Suprapubic skin (tissue), 4 donors: ENCODE measurements around the gene ERGIC3. TPM values are rescaled to one million over a fixed set of nuclear protein-coding genes. Genes with fewer than 3 reads are reported as not detected.

Experiments used
- DNase-seq, 2 donors: peaks; one replicate each; pipeline ENCODE4 v3.0.0-alpha.2; 2019; ENCODE audit warnings: low spot score in 2 of 2
- H3K27ac ChIP-seq: fragments of 200-600 bp; sonication (generic); one replicate; pipeline ENCODE4 v1.5.1; 2019
- H3K27me3 ChIP-seq: fragments of 200-600 bp; sonication (generic); one replicate; pipeline ENCODE4 v1.5.1; 2019
- H3K36me3 ChIP-seq: fragments of 200-600 bp; sonication (generic); one replicate; pipeline ENCODE4 v1.5.1; 2019
- H3K4me1 ChIP-seq: fragments of 200-600 bp; sonication (generic); one replicate; pipeline ENCODE4 v1.5.1; 2019
- H3K4me3 ChIP-seq: fragments of 200-600 bp; sonication (generic); one replicate; pipeline ENCODE4 v1.5.1; 2019; ENCODE audit warnings: mild to moderate bottlenecking
- H3K9me3 ChIP-seq: fragments of 200-600 bp; sonication (generic); one replicate; pipeline ENCODE4 v1.5.1; 2019
- EP300 ChIP-seq: sonication (generic); formaldehyde crosslinking; IDR thresholded peaks from one replicate; pipeline ENCODE4 v1.6.1; 2017; ENCODE audit warnings: antibody characterized with exemption
- POLR2A ChIP-seq, 2 donors: fragments of 450-650 bp; IDR thresholded peaks; one replicate each; pipeline ENCODE4 v1.6.1; 2017; ENCODE audit warnings: antibody characterized with exemption in 2 of 2, mild to moderate bottlenecking in 2 of 2, moderate library complexity in 2 of 2
- POLR2AphosphoS5 ChIP-seq, 3 donors: sonication (generic); formaldehyde crosslinking; IDR thresholded peaks; one replicate each; pipeline ENCODE4 v1.6.1; 2017; ENCODE audit warnings: antibody characterized with exemption in 3 of 3
- WGBS: methylation state at CpG from one replicate; pipeline ENCODE4 v1.1.5; 2018; 5-methylcytosine and 5-hydroxymethylcytosine counted together
- total RNA-seq, 4 donors: library from RNA; depleted of rRNA; stranded (reverse); fragments of >200 nt; gene quantifications; one replicate each; pipeline ENCODE4 v1.1.0, GENCODE V29; 2016
- TF ChIP-seq, protein P1 (sequence below), 2 donors: fragments of 200-600 bp in 1 of 2; fragments of 450-650 bp in 1 of 2; sonication (generic) in 1 of 2; IDR thresholded peaks; one replicate each; pipeline ENCODE4 v1.5.1; 2016 to 2019; ENCODE audit warnings: antibody characterized with exemption in 2 of 2, mild to moderate bottlenecking in 1 of 2, moderate library complexity in 1 of 2

The ERGIC3 gene
- total RNA-seq, 4 donors from 2014 or later: 154 to 256 (median 225) TPM

- no peak overlapping the region for H3K27ac ChIP-seq
- TF ChIP-seq EP300: no peak
- no peak for TF ChIP-seq POLR2A (IDR thresholded peaks at IDR 0.05)
- TF ChIP-seq, protein P1, sequence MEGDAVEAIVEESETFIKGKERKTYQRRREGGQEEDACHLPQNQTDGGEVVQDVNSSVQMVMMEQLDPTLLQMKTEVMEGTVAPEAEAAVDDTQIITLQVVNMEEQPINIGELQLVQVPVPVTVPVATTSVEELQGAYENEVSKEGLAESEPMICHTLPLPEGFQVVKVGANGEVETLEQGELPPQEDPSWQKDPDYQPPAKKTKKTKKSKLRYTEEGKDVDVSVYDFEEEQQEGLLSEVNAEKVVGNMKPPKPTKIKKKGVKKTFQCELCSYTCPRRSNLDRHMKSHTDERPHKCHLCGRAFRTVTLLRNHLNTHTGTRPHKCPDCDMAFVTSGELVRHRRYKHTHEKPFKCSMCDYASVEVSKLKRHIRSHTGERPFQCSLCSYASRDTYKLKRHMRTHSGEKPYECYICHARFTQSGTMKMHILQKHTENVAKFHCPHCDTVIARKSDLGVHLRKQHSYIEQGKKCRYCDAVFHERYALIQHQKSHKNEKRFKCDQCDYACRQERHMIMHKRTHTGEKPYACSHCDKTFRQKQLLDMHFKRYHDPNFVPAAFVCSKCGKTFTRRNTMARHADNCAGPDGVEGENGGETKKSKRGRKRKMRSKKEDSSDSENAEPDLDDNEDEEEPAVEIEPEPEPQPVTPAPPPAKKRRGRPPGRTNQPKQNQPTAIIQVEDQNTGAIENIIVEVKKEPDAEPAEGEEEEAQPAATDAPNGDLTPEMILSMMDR (IDR thresholded peaks at IDR 0.05): no peak
- TF ChIP-seq POLR2AphosphoS5 (IDR thresholded peaks at IDR 0.05): no peak
- no peak for DNase-seq
- H3K4me1 ChIP-seq: peaks cover 20% of the 10 kb centered on the region
- H3K27me3 ChIP-seq: peaks cover 20% of the 10 kb centered on the region
- no peaks in the 10 kb centered on the region for H3K9me3 ChIP-seq
- H3K4me3 ChIP-seq: no peak overlapping the region
- 89% methylated on average over 9 of the region's 9 CpGs for WGBS
- no peaks in the 10 kb centered on the region for H3K36me3 ChIP-seq
Observed at GRCh38 chr20:35599776-35600120, 57.9 kb downstream of the ERGIC3 start.

GRCh38 chr20:35600176-35600992 lies 58.5 kb downstream of the ERGIC3 start:
- TF ChIP-seq EP300 (no peak), POLR2A (IDR thresholded peaks at IDR 0.05) (no peak), POLR2AphosphoS5 (IDR thresholded peaks at IDR 0.05) (no peak)
- TF ChIP-seq, protein P1 (IDR thresholded peaks at IDR 0.05): no peak
- Histone ChIP-seq H3K4me1 (peaks cover 20% of the 10 kb centered on the region), H3K9me3 (no peaks in the 10 kb centered on the region), H3K4me3 (peak overlapping the region; percentile 60), H3K27me3 (peaks cover 20% of the 10 kb centered on the region), H3K36me3 (no peaks in the 10 kb centered on the region), H3K27ac (no peak overlapping the region)
- 30% methylated on average over 27 of the region's 34 CpGs for WGBS
- no peak for DNase-seq

GRCh38 chr20:35600993-35601973 lies 59.4 kb downstream of the ERGIC3 start:
- Histone ChIP-seq H3K9me3 (no peaks in the 10 kb centered on the region), H3K36me3 (no peaks in the 10 kb centered on the region), H3K4me3 (peak overlapping the region; percentile 60), H3K4me1 (peaks cover 20% of the 10 kb centered on the region), H3K27me3 (peaks cover 20% of the 10 kb centered on the region), H3K27ac (no peak overlapping the region)
- 0% methylated on average over 17 of the region's 103 CpGs for WGBS
- DNase-seq: peak in 1 of 2 donors; percentile 88
- TF ChIP-seq EP300 (no peak), POLR2AphosphoS5 (IDR thresholded peaks at IDR 0.05) (peak in 1 of 3 donors; percentile 50), POLR2A (IDR thresholded peaks at IDR 0.05) (no peak)
- TF ChIP-seq, protein P1 (IDR thresholded peaks at IDR 0.05): peak in 1 of 2 donors; percentile 47

- WGBS: no CpG with 5 or more reads among the region's 30 CpGs
- Histone ChIP-seq H3K4me3 (peak overlapping the region; percentile 60), H3K27ac (no peak overlapping the region), H3K9me3 (no peaks in the 10 kb centered on the region), H3K4me1 (peaks cover 20% of the 10 kb centered on the region), H3K27me3 (peaks cover 20% of the 10 kb centered on the region), H3K36me3 (no peaks in the 10 kb centered on the region)
- no peak for TF ChIP-seq POLR2AphosphoS5 (IDR thresholded peaks at IDR 0.05)
- TF ChIP-seq POLR2A (IDR thresholded peaks at IDR 0.05): no peak
- TF ChIP-seq EP300: no peak
- no peak for DNase-seq
Observed at GRCh38 chr20:35601990-35602389, 60.1 kb downstream of the ERGIC3 start.

- Histone ChIP-seq H3K4me3 (no peak overlapping the region), H3K9me3 (no peaks in the 10 kb centered on the region), H3K27ac (no peak overlapping the region), H3K4me1 (peaks cover 20% of the 10 kb centered on the region), H3K27me3 (peaks cover 20% of the 10 kb centered on the region), H3K36me3 (no peaks in the 10 kb centered on the region)
- 97% methylated on average over 15 of the region's 15 CpGs for WGBS
- no peak for TF ChIP-seq EP300
- TF ChIP-seq POLR2AphosphoS5 (IDR thresholded peaks at IDR 0.05): no peak
- TF ChIP-seq, protein P1 (IDR thresholded peaks at IDR 0.05): no peak
- no peak for TF ChIP-seq POLR2A (IDR thresholded peaks at IDR 0.05)
- DNase-seq: no peak
Observed at GRCh38 chr20:35602851-35603495, 61.1 kb downstream of the ERGIC3 start.
